GM12878 (cell line): ENCODE data around the gene SETDB1. TPM values are rescaled to one million over a fixed set of nuclear protein-coding genes. Genes with fewer than 3 reads are reported as not detected.
A peak's percentile ranks its signal among the peaks of the same experiment; 100 is the strongest.

Experiments
- ATAC-seq: fragments of 200-7000 bp; cut with Tn5 transposase; 3 replicates; pipeline ENCODE4 v1.9.1; 2020; ENCODE audit warnings: mild to moderate bottlenecking, moderate library complexity
- BruUV-seq: library from RNA; stranded (reverse); fragments of 400-500 nt; replicated peaks from 2 replicates; lab custom pipeline; 2021; lab: Mats Ljungman, UMichigan
- CTCF ChIA-PET: fragments of 300-600 bp; sonication (Branson Sonifier 250); formaldehyde crosslinking; extraction: SDS; loops from one replicate; lab custom pipeline; 2021; ENCODE audit warnings: inconsistent platforms; lab: Yijun Ruan, JAX
- POLR2A ChIA-PET: fragments of 350-600 bp; formaldehyde crosslinking; extraction: SDS; loops from one replicate; lab custom pipeline; 2021; ENCODE audit warnings: inconsistent platforms; lab: Charles Lee
- RAD21 ChIA-PET: fragments of 300-600 bp; sonication (Branson Sonifier 250); formaldehyde crosslinking; loops from one replicate; lab custom pipeline; 2023; ENCODE audit warnings: antibody characterized with exemption; ENCODE audit not compliant: unreplicated experiment; lab: Charles Lee
- SMC1A ChIA-PET: fragments of 300-600 bp; sonication (Branson Sonifier 250); formaldehyde crosslinking; loops from one replicate; lab custom pipeline; 2023; ENCODE audit not compliant: unreplicated experiment, uncharacterized antibody; lab: Charles Lee
- DNase-seq: peaks from one replicate; pipeline ENCODE4 v3.0.0-alpha.2; 2011; ENCODE audit warnings: low read depth, low spot score
- FAIRE-seq: peaks from 3 replicates; lab custom pipeline; 2011; peaks lifted over from hg19 to GRCh38; lab: Jason Lieb, UNC
- H2AFZ ChIP-seq: 2 replicates; pipeline ENCODE4 v1.6.0; 2011; ENCODE audit warnings: low read depth, low read length, control low read depth; ENCODE audit not compliant: control insufficient read depth
- H3K27ac ChIP-seq: 2 replicates; pipeline ENCODE4 v1.5.1; 2011; ENCODE audit warnings: control low read depth; ENCODE audit not compliant: control insufficient read depth, insufficient read depth
- H3K27me3 ChIP-seq, 2 experiments: replicated peaks in 1 of 2; 2 replicates each; pipeline versions ENCODE4 v1.6.0 to v1.6.1; 2011; ENCODE audit warnings: low read length in 1 of 2; ENCODE audit not compliant: control insufficient read depth in 2 of 2, insufficient read depth in 2 of 2
- H3K36me3 ChIP-seq, 2 experiments: 2 replicates each; pipeline ENCODE4 v1.5.1; 2011; ENCODE audit warnings: low read length in 1 of 2; ENCODE audit not compliant: control insufficient read depth in 2 of 2, insufficient read depth in 2 of 2
- H3K4me1 ChIP-seq: 2 replicates; pipeline ENCODE4 v1.6.1; 2011; ENCODE audit warnings: mild to moderate bottlenecking, low read length, moderate library complexity, mixed read lengths; ENCODE audit not compliant: control insufficient read depth, insufficient read depth
- H3K4me2 ChIP-seq: 2 replicates; pipeline ENCODE4 v1.6.0; 2011; ENCODE audit warnings: control low read depth; ENCODE audit not compliant: control insufficient read depth, insufficient read depth
- H3K4me3 ChIP-seq: fragments of 200-600 bp; sonication (generic); 2 replicates; pipeline ENCODE4 v1.5.1; 2016
- H3K79me2 ChIP-seq: 2 replicates; pipeline ENCODE4 v1.6.0; 2011; ENCODE audit warnings: low read length; ENCODE audit not compliant: control insufficient read depth, insufficient read depth
- H3K9ac ChIP-seq: 2 replicates; pipeline ENCODE4 v1.8.0; 2011; ENCODE audit warnings: low read length, control low read depth, mixed read lengths; ENCODE audit not compliant: control insufficient read depth, insufficient read depth
- H3K9me3 ChIP-seq: replicated peaks from 3 replicates; pipeline ENCODE4 v1.5.1; 2011; ENCODE audit warnings: mild to moderate bottlenecking, low read length; ENCODE audit not compliant: control insufficient read depth, insufficient read depth
- H4K20me1 ChIP-seq: 2 replicates; pipeline ENCODE4 v1.6.0; 2011; ENCODE audit not compliant: control insufficient read depth, insufficient read depth
- ATF3 ChIP-seq: IDR thresholded peaks from 2 replicates; pipeline ENCODE4 v1.6.1; 2011; ENCODE audit warnings: low read depth, mild to moderate bottlenecking, low read length, moderate library complexity, borderline replicate concordance; ENCODE audit errors: extremely low read depth
- E4F1 ChIP-seq: fragments of 450-650 bp; IDR thresholded peaks from 2 replicates; pipeline ENCODE4 v1.6.1; 2018; ENCODE audit warnings: borderline replicate concordance, mild to moderate bottlenecking; ENCODE audit not compliant: partially characterized antibody
- ESRRA ChIP-seq: IDR thresholded peaks from 2 replicates; pipeline ENCODE4 v1.6.1; 2012; ENCODE audit warnings: mild to moderate bottlenecking, low read length, improper control_type of control experiment
- FOXM1 ChIP-seq: IDR thresholded peaks from 2 replicates; pipeline ENCODE4 v1.6.1; 2012; ENCODE audit warnings: low read depth, mild to moderate bottlenecking, inconsistent platforms, low read length, moderate library complexity
- HDGF ChIP-seq: fragments of 450-650 bp; IDR thresholded peaks from 2 replicates; pipeline ENCODE4 v1.6.1; 2016; ENCODE audit warnings: antibody characterized with exemption
- IKZF1 ChIP-seq: fragments of 450-650 bp; conservative IDR thresholded peaks from 2 replicates; pipeline ENCODE4 v1.6.1; 2017; ENCODE audit warnings: antibody characterized with exemption, mild to moderate bottlenecking
- NFIC ChIP-seq: IDR thresholded peaks from 2 replicates; pipeline ENCODE4 v1.6.1; 2012; ENCODE audit warnings: low read depth, mild to moderate bottlenecking, inconsistent platforms, low read length, moderate library complexity
- RB1 ChIP-seq: fragments of 450-650 bp; formaldehyde crosslinking; IDR thresholded peaks from 2 replicates; pipeline ENCODE4 v1.6.1; 2017; ENCODE audit warnings: mild to moderate bottlenecking, borderline replicate concordance
- RELA ChIP-seq: fragments of 450-650 bp; IDR thresholded peaks from 2 replicates; pipeline ENCODE4 v1.8.0; 2014; ENCODE audit warnings: borderline replicate concordance; ENCODE audit not compliant: partially characterized antibody
- SMARCA5 ChIP-seq: fragments of 450-650 bp; IDR thresholded peaks from 2 replicates; pipeline ENCODE4 v1.6.1; 2017; ENCODE audit warnings: mild to moderate bottlenecking
- SMC3 ChIP-seq: IDR thresholded peaks from 2 replicates; pipeline ENCODE4 v1.6.1; 2011; ENCODE audit warnings: low read length, improper control_type of control experiment, borderline replicate concordance
- SREBF1 ChIP-seq: IDR thresholded peaks from 2 replicates; pipeline ENCODE4 v1.6.1; 2012; ENCODE audit warnings: mild to moderate bottlenecking, low read length
- ZBED1 ChIP-seq: IDR thresholded peaks from 2 replicates; pipeline ENCODE4 v1.6.1; 2016; ENCODE audit warnings: borderline replicate concordance
- WGBS: methylation state at CpG from one replicate; pipeline ENCODE4 v1.1.6; 2016; ENCODE audit warnings: low lambda C conversion rate; ENCODE audit not compliant: insufficient replicate concordance, insufficient coverage; ENCODE audit errors: missing lambda C conversion rate; 5-methylcytosine and 5-hydroxymethylcytosine counted together
- in situ Hi-C: fragments of 300-500 bp; cut with MboI; formaldehyde crosslinking; loops from 9 replicates; pipeline ENCODE4 v1.14.3; 2018; ENCODE audit warnings: mixed read lengths
- intact Hi-C: fragments of 100-400 bp; cut with micrococcal nuclease; formaldehyde crosslinking; loops from one replicate; pipeline ENCODE4 v1.14.2; 2022; ENCODE audit not compliant: unreplicated experiment
- polyA plus RNA-seq, 11 experiments: library from polyadenylated mRNA; depleted of rRNA in 4 of 11; unstranded in 6 of 11; stranded (reverse) in 5 of 11; fragments of >200 nt; fragmentation: Nextera tagmentation in 4 of 11; fragmentation: Illumina TruSeq in 1 of 11; extraction: Ambion mirVana in 4 of 11; extraction: Trizol in 1 of 11; gene quantifications; 1 replicate in 1 of 11; 2 replicates in 10 of 11; pipeline versions ENCODE4 v1.2.1 to v1.2.3, GENCODE V29; 2011 to 2016; ENCODE audit warnings: inconsistent platforms in 2 of 11, missing spikeins in 2 of 11, low read depth in 1 of 11
- total RNA-seq, 4 experiments: library from RNA; depleted of rRNA in 3 of 4; stranded (reverse); fragments of >200 nt in 3 of 4; fragmentation: Illumina TruSeq in 1 of 4; extraction: Trizol in 1 of 4; gene quantifications; 2 replicates each; pipeline versions ENCODE4 v1.2.1 to v1.2.3, GENCODE V29; 2013 to 2021
- TF ChIP-seq, protein P1 (sequence below): fragments of 450-650 bp; IDR thresholded peaks from 2 replicates; pipeline ENCODE4 v1.6.1; 2017; ENCODE audit warnings: mild to moderate bottlenecking

The SETDB1 gene
- total and polyA plus RNA-seq, 10 of the 15 experiments (the other 5 are each of a cell fraction or from before 2014, with no cell fraction given), result 14.3 to 56.7 (median 35.7) TPM

GRCh38 chr1:151005729-151006319 lies 79.7 kb downstream of the SETDB1 start (continued):
- TF ChIP-seq, protein P1, sequence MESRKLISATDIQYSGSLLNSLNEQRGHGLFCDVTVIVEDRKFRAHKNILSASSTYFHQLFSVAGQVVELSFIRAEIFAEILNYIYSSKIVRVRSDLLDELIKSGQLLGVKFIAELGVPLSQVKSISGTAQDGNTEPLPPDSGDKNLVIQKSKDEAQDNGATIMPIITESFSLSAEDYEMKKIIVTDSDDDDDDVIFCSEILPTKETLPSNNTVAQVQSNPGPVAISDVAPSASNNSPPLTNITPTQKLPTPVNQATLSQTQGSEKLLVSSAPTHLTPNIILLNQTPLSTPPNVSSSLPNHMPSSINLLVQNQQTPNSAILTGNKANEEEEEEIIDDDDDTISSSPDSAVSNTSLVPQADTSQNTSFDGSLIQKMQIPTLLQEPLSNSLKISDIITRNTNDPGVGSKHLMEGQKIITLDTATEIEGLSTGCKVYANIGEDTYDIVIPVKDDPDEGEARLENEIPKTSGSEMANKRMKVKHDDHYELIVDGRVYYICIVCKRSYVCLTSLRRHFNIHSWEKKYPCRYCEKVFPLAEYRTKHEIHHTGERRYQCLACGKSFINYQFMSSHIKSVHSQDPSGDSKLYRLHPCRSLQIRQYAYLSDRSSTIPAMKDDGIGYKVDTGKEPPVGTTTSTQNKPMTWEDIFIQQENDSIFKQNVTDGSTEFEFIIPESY, result no peak

GRCh38 chr1:151006327-151007052 lies 80.3 kb downstream of the SETDB1 start, which contains the start of gene MINDY1:
MINDY1 (minus strand) TSS chr1:151006902; CDS start chr1:151002617, 4,285 bp downstream.
- ChIA-PET POLR2A (interaction anchor here (0.6 to 1.7 kb wide), 14 partner anchors 10 to 1119 kb away, joined by 3 to 7 read pairs (median 4); partner anchors contain the start of genes ENSA and TNFAIP8L2), SMC1A (interaction anchor here (0.7 to 3.6 kb wide), 12 partner anchors 11 to 490 kb away, joined by 3 to 34 read pairs (median 4); partner anchors contain the start of genes CDC42SE1, MLLT11 and TNFAIP8L2), CTCF (interaction anchor here (0.6 to 16.2 kb wide), 18 partner anchors 10 to 490 kb away, joined by 3 to 252 read pairs (median 4); partner anchors contain the start of genes ANXA9, C1orf56, CDC42SE1 and CERS2), RAD21 (interaction anchor here (0.7 to 2.1 kb wide), 10 partner anchors 11 to 183 kb away, joined by 3 to 20 read pairs (median 4); partner anchors contain the start of genes C1orf56, CERS2, TNFAIP8L2 and VPS72)
- peak within 1 kb of the TSS; percentile 66 for H3K9ac ChIP-seq
- no peaks in the 10 kb centered on the region for H3K9me3 ChIP-seq
- peak within 1 kb of the TSS; percentile 94 for H2AFZ ChIP-seq
- BruUV-seq, result no TSS peak
- 11% methylated on average over 18 of the region's 18 CpGs for WGBS
- H3K36me3 ChIP-seq, result no peaks in the 10 kb centered on the region; a peak in 1 of 4 replicates
- H3K27ac ChIP-seq, result peak within 1 kb of the TSS; percentile 73
- in situ Hi-C loops (no loop called here), intact Hi-C loops (no loop called here)
- H3K79me2 ChIP-seq, result peaks cover 16% of the 10 kb centered on the region
- H3K4me2 ChIP-seq, result peak within 1 kb of the TSS; percentile 100
- H3K4me3 ChIP-seq, result peak within 1 kb of the TSS; percentile 73
- FAIRE-seq, result peak; percentile 59
- H3K4me1 ChIP-seq, result peaks cover 12% of the 10 kb centered on the region
- peak; percentile 32 for DNase-seq
- H3K27me3 ChIP-seq, result no peaks in the 10 kb centered on the region
- peak; percentile 71 for ATAC-seq
- no peaks in the 10 kb centered on the region for H4K20me1 ChIP-seq
- TF ChIP-seq HDGF (no peak), NFIC (no peak), ATF3 (no peak), E4F1 (no peak), RB1 (peak; percentile 62), SREBF1 (no peak), RELA (no peak), ZBED1 (no peak), IKZF1 (peak; percentile 63), ESRRA (no peak), FOXM1 (no peak), SMARCA5 (no peak), SMC3 (no peak)
